ENCODE measurements around the gene FRAS1.

- TF ChIP-seq CTCF (IDR thresholded peaks at IDR 0.05) = no peak
- no peak for TF ChIP-seq POLR2AphosphoS5 (IDR thresholded peaks at IDR 0.05)
Observed at GRCh38 chr4:78047366-78047765, 9.8 kb upstream of the FRAS1 start.

Data from breast epithelium (tissue), 3 donors.